Caki2 (cell line): Measurements from ENCODE around the gene PIP5K1B. TPM values are rescaled to one million over a fixed set of nuclear protein-coding genes. Genes with fewer than 3 reads are reported as not detected.

Experiments
- DNase-seq: peaks from one replicate; pipeline ENCODE4 v3.0.0-alpha.2; 2015; ENCODE audit warnings: low read depth
- in situ Hi-C: cut with HindIII; loops from 2 replicates; pipeline ENCODE4 v1.10.0; 2016; ENCODE audit warnings: low sequenced_read_pairs, low pct_unique_long_range_greater_than_20kb, mixed read lengths
- total RNA-seq: library from RNA; depleted of rRNA; stranded (reverse); fragments of >200 nt; shearing (Covaris generic); gene quantifications from 2 replicates; pipeline ENCODE4 v1.2.3, GENCODE V29; 2014; ENCODE audit warnings: low replicate concordance

Gene PIP5K1B
- total RNA-seq, 1 experiment from 2014 or later: not detected

DNA sequence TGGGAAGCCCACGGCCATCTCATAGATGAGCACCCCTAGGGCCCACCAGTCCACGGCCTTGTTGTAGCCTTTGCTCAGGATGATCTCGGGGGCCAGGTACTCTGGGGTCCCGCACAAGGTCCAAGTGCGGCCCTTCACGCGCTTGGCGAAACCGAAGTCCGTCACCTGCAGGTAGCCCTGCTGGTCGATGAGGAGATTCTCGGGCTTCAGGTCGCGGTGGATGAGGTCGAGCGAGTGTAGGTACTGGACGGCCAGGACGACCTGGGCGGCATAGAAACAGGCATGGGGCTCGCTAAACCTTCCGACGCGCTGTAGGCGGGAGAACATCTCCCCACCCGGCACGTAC, 308.3 kb downstream of the PIP5K1B start:
- in situ Hi-C loops: no loop called here
- no peak for DNase-seq

DNA sequence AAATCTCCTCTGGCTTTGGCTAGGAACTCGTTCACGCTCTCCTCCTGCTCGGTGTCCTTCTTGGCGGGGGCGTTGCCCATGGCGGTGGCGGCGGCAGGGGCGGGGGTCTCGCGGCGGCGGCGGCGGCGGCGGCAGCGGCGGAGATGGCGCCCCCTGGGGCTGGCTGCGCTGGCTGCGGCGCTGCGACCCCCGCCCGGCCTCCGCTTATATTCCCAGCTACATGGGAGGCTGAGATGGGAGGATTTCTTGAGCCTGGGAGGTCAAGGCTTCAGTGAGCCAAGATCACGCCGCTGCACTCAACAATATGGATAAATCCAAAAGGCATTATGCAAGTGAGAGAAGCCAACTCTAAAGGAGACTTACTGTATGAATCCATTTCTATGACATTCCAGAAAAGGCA, 309.0 kb downstream of the PIP5K1B start, which contains the start of gene PRKACG:
PRKACG (minus strand) TSS at position 101 of the 400 bp plus-strand sequence; CDS start at position 80, 21 bp downstream.
- in situ Hi-C loops: no loop called here
- no peak for DNase-seq

GRCh38 chr9:69016191-69017096, 311.4 kb downstream of the PIP5K1B start:
- no peak for DNase-seq
- in situ Hi-C loops: no loop called here

DNA sequence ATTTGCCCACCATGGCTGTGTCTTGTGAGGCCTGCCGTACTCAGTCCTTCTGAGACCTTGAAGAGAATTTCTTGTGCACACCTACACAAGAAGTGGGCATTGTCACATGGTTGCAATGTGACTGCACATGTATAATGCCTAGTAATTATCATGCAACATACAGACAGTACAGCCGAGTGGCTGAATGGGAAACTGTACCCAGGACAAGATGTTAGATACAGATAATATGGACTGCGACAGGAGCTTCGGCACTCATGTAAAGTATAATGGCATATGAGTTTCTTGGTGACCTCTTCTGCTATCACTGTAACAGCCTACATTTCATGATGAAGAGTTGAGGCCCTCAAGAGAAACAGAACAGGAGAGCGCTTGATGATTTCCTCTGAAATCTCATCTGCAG, 313.7 kb downstream of the PIP5K1B start:
- in situ Hi-C loops: no loop called here

DNA sequence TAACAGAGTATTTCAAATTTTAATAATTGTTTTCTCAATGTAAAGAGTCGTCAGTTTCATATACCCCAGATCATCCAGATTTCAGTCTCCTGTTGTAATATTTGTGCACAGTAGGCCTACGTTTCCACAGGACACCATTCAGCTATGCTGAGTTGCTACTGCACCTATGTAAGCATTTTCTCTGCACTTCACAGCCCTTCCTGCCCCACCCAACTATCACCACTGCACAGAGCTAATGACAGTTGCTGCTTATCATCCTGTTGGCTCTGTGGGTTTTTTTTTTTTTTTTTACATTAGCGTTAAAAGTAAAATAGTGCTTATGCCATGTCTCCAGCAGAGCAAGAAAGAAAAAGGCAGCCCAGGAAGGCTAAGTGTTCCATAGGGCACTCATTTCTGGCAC, 314.8 kb downstream of the PIP5K1B start:
- in situ Hi-C loops: no loop called here
- no peak for DNase-seq

More for the DNA sequence above, 313.7 kb downstream of the PIP5K1B start:
- no peak for DNase-seq

DNA sequence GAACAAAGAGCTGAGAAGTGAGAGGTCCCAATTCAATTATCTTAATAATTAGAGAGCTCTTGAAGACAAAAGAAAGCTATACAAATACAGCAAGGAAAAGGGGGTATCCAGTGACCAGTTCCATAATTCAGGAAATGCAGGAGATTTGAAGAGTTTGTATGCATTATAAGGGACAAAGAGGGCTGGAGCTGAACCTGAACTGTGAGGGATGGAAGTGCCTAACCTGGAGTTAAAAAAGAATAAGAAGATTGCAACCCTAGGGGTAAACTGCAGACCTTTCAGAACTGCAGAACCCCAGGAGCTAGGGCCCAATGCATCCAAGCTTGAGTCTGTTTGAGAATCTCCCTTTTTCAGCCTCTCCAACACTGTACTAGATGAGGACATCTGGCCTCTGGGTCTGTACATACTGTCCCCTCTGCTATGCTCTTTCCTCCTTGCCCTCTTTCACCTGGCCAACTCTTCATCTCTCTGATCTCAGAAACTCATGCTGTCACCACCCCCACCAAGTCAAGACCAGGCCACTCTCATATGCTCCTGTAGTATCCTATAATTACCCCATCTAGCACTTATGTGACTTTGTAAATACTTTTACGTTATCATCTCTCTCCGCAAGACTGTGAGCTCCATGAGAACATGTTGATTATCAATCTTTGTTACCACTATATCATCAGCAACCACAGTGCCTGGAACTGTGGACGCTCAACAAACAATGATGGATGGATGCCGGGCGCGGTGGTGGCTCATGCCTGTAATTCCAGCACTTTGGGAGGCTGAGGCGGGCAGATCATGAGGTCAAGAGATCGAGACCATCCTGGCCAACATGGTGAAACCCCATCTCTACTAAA, 315.5 kb downstream of the PIP5K1B start:
- DNase-seq: no peak
- in situ Hi-C loops: no loop called here

- in situ Hi-C loops: no loop called here
- DNase-seq: no peak
These were observed 318.6 kb downstream of the PIP5K1B start for GRCh38 chr9:69023650-69024049.

GRCh38 chr9:69027355-69028097, 322.5 kb downstream of the PIP5K1B start:
- in situ Hi-C loops: no loop called here
- DNase-seq: no peak

- in situ Hi-C loops: no loop called here
- DNase-seq: no peak
These were observed 323.7 kb downstream of the PIP5K1B start for GRCh38 chr9:69028754-69029153.

GRCh38 chr9:69029535-69029934, 324.5 kb downstream of the PIP5K1B start:
- in situ Hi-C loops: no loop called here
- no peak for DNase-seq

DNA sequence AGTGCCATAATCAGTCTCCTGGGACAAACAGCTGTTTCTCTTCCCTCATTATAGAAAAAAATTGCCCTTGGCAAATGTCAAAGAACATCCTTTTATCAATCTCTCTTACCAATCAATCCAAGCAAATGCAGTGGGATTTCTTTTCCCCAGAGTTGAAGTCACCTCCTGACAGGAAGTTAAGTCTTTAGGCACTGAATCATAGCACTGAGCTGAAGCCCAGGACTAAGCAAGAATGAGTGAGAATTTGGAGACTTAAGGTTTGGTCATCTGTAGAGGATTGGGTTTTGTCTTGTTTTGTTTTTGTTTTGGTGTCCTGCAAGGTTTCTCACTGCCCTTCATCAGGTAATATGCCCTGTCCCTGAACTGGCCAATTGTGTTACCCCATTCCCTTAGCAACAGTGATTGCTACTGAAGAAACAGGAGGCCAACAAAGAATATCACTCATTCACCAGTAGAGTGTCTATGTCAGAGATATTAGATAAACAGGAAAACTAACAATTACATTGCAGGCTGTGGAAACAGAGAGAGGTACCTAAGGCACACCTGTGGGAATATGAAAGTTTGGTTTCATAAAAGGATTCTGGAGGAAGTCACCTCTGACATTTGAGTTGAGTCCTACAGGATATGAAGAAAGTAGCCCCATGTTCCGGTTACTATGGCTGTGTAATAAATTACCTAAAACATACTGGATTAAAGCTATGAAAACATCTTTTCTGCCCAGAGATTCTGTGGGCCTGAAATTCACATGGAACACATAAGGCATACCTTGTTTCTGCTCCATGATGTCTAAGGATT, 326.0 kb downstream of the PIP5K1B start:
- in situ Hi-C loops: no loop called here
- DNase-seq: no peak

- no peak for DNase-seq
- in situ Hi-C loops: no loop called here
These were observed 329.0 kb downstream of the PIP5K1B start for GRCh38 chr9:69034071-69034470.

DNA sequence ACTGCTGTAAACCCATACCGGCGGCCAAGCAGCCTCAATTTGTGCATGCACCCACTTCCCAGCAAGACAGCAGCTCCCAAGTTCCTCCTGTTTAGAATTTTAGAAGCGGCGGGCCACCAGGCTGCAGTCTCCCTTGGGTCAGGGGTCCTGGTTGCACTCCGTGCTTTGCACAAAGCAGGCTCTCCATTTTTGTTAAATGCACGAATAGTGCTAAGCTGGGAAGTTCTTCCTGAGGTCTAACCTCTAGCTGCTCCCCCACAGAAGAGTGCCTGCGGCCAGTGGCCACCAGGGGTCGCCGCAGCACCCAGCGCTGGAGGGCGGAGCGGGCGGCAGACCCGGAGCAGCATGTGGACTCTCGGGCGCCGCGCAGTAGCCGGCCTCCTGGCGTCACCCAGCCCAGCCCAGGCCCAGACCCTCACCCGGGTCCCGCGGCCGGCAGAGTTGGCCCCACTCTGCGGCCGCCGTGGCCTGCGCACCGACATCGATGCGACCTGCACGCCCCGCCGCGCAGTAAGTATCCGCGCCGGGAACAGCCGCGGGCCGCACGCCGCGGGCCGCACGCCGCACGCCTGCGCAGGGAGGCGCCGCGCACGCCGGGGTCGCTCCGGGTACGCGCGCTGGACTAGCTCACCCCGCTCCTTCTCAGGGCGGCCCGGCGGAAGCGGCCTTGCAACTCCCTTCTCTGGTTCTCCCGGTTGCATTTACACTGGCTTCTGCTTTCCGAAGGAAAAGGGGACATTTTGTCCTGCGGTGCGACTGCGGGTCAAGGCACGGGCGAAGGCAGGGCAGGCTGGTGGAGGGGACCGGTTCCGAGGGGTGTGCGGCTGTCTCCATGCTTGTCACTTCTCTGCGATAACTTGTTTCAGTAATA, 330.6 kb downstream of the PIP5K1B start, which contains the start of gene FXN:
FXN (plus strand) TSS at position 315 of the 871 bp plus-strand sequence; CDS start at position 346, 31 bp downstream.
- in situ Hi-C loops: no loop called here
- peak; percentile 74 for DNase-seq

GRCh38 chr9:69036309-69036708, 331.3 kb downstream of the PIP5K1B start:
- DNase-seq: no peak
- in situ Hi-C loops: no loop called here

- no peak for DNase-seq
- in situ Hi-C loops: no loop called here
These were observed 331.8 kb downstream of the PIP5K1B start for GRCh38 chr9:69036799-69037198.

GRCh38 chr9:69040646-69041045, 335.6 kb downstream of the PIP5K1B start:
- no peak for DNase-seq
- in situ Hi-C loops: no loop called here
